Right forelimb (tissue), 1 donor: ENCODE results near the gene PALM.

Experiments used
- DNase-seq: peaks from one replicate; pipeline ENCODE4 v3.0.0-alpha.2; 2018

PALM gene

GRCh38 chr19:788686-788982, 79.9 kb downstream of the PALM start:
- no peak for DNase-seq

DNA sequence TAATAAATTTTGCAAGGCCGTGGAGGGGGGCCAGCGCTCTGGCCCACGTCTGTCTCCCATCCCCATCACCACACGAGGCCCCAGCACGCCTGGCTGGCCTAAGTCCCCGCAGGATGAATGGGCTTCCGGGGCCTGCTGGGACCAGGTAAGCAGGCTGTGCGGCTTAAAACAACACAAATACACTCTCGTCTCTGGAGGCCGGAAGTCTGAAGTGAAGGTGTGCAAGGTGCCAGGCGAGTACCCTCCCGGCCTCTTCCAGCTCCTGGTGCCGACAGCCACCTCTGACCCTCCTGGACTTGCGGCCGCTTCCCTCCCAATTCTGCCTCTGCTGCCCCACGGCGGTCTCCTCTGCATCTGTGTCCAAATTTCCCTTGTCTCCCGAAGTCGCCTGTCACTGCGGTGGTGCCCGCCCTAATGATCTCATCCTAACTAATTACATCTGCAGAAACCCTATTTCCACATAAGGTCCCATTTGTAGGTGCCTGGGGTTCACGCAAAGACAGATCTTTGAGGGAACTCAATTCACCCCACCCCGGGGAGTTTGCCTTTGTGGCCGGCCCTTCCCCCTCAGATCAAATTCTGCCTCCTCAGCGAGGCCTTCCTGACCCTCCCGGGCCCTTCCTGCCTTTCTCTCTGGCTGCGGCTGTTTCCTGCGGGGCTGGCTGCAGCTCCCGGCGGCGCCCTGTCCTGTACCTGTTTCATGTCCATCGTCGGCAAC, 80.4 kb downstream of the PALM start:
- DNase-seq = no peak

GRCh38 chr19:789701-790060, 80.9 kb downstream of the PALM start:
- DNase-seq = no peak

GRCh38 chr19:791007-791566, 82.4 kb downstream of the PALM start:
- no peak for DNase-seq

- no peak for DNase-seq
These were observed 83.0 kb downstream of the PALM start for GRCh38 chr19:791567-792305.

- no peak for DNase-seq
These were observed 83.7 kb downstream of the PALM start for GRCh38 chr19:792306-792885.

DNA sequence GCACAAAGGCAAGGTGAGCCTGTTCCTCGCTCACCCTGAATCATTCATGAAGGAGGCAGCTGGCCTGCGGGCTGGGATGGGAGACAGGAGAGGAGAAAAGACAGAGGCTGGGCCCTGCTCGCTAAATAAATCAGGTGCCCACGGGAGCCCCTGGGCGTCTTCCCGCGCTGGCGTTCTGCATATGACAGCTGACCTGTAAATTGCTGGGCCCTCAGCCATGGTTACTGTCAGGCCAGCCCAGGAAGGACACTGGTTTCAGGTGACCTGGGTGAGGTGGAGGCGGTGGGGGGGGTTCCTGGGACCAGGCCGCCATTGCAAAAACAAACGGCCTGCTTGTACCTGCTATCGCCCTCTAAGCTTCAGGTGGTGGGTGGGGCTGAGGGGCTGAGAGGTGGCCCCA, 85.1 kb downstream of the PALM start:
- no peak for DNase-seq

DNA sequence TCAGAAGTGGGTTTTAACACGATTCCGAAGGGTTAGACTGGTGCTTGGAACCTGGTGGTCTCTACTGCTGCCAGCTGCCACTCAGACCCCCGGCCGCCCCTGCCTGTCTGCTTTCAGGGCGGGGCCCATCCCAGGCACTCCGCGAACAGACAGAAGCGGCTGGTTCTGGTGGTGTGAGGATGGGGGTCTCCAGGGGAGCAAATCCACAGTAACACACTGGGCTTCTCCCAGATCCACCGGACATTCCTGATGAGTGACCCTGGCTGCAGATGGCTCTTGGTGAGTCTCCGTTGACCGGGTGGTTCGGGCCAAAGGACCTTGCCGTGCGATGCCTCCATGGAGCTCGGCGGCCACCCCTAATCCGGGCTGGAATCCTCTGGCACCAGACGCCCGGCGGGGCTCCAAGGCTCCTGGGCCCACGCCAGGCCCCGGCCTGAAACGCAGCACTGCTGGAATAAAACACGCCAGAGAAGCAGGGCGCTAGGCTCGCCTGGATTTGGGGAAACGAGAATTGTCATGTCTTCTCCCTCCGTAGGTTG, 86.4 kb downstream of the PALM start:
- peak; percentile 52 for DNase-seq

DNA sequence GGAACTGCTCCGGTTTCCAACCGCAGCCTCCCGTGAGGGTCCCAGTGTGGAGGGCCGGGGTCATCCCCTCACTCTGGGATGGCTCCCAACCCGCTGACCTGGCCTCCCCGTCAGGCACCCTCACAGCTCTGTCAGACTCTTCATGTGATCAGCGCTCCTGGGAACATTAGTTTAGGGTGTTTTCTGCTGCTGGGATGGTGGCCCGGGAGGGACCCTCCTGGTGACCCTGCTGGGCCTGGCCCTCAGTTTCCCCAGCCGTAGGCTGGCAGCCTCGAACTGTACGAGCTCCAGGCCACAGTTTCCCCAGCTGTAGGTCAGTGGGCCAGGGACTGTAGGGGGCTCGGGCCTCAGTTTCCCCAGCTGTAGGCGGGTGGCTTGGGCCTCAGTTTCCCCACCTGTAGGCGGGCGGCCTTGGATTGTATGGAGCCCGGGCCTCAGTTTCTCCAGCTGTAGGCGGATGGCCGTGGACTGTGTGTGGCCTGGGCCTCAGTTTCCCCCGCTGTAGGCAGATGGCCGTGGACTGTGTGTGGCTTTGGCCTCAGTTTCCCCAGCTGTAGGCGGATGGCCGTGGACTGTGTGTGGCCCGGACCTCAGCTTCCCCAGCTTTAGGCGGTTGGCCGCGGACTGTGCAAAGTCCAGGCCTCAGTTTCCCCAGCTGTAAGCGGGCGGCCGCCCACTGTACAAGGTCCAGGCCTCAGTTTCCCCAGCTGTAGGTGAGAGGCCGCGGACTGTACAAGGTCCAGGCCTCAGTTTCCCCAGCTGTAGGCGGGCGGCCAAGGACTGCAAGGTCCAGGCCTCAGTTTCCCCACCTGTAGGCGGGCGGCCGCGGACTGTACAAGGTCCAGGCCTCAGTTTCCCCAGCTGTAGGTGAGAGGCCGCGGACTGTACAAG, 87.2 kb downstream of the PALM start:
- no peak for DNase-seq

GRCh38 chr19:796692-797527, 88.2 kb downstream of the PALM start, which contains the start of gene PTBP1:
Gene PTBP1 (plus strand): TSS chr19:797452. CDS start chr19:797498, 46 bp downstream.
- DNase-seq = peak; percentile 99
